ENCODE data around the gene ZNF629. TPM values are rescaled to one million over a fixed set of nuclear protein-coding genes. Genes with fewer than 3 reads are reported as not detected.

ZNF629 gene
- polyA plus RNA-seq, 1 donor from 2014 or later: 10.4 TPM

GRCh38 chr16:30805056-30805369, 18.0 kb upstream of the ZNF629 start:
- no peak for TF ChIP-seq RAD21 (conservative IDR thresholded peaks at IDR 0.05)
- H4K20me1 ChIP-seq (ENCODE audit: insufficient read depth): no peaks in the 10 kb centered on the region
- H3K79me2 ChIP-seq (replicated peaks; ENCODE audit: insufficient read depth, low read length): no peaks in the 10 kb centered on the region
- no peaks in the 10 kb centered on the region for H3K9me2 ChIP-seq (ENCODE audit: insufficient read depth, low read length)
- no peaks in the 10 kb centered on the region for H3K36me3 ChIP-seq (ENCODE audit: insufficient read depth, low read length)
- no peaks in the 10 kb centered on the region for H3K9me3 ChIP-seq (ENCODE audit: low read length)
- peak overlapping the region; percentile 85 for H3K9ac ChIP-seq (ENCODE audit: low read length)
- peak overlapping the region; percentile 71 for H3K4me3 ChIP-seq (ENCODE audit: low read length)
- peak overlapping the region; percentile 76 for H3K4me2 ChIP-seq (ENCODE audit: low read length)
- H3K27ac ChIP-seq (ENCODE audit: low read length): peak overlapping the region; percentile 81
- H3F3A ChIP-seq (ENCODE audit: insufficient read depth, low read length, poor library complexity, severe bottlenecking): no peaks in the 10 kb centered on the region
- H2AFZ ChIP-seq (ENCODE audit: low read depth, low read length): peak overlapping the region; percentile 53
- H3K27me3 ChIP-seq (ENCODE audit: insufficient read depth, low read depth, low read length): no peaks in the 10 kb centered on the region

GRCh38 chr16:30802936-30803335, 15.9 kb upstream of the ZNF629 start:
- Histone ChIP-seq H3K4me3 (ENCODE audit: low read length) (no peak overlapping the region), H2AFZ (ENCODE audit: low read depth, low read length) (no peak overlapping the region), H3K36me3 (ENCODE audit: insufficient read depth, low read length) (no peaks in the 10 kb centered on the region), H3K9ac (ENCODE audit: low read length) (no peak overlapping the region), H4K20me1 (ENCODE audit: insufficient read depth) (no peaks in the 10 kb centered on the region), H3K9me3 (ENCODE audit: low read length) (no peaks in the 10 kb centered on the region), H3F3A (ENCODE audit: insufficient read depth, low read length, poor library complexity, severe bottlenecking) (no peaks in the 10 kb centered on the region), H3K4me2 (ENCODE audit: low read length) (no peak overlapping the region), H3K79me2 (replicated peaks; ENCODE audit: insufficient read depth, low read length) (no peaks in the 10 kb centered on the region), H3K9me2 (ENCODE audit: insufficient read depth, low read length) (no peaks in the 10 kb centered on the region), H3K27ac (ENCODE audit: low read length) (no peak overlapping the region), H3K27me3 (ENCODE audit: insufficient read depth, low read depth, low read length) (no peaks in the 10 kb centered on the region)
- TF ChIP-seq EP300 (conservative IDR thresholded peaks at IDR 0.05; ENCODE audit: poor library complexity, severe bottlenecking) (no peak), EZH2 (IDR thresholded peaks at IDR 0.05; ENCODE audit: borderline replicate concordance, insufficient read depth, low read length, poor library complexity, severe bottlenecking) (no peak), CTCF (IDR thresholded peaks at IDR 0.05; ENCODE audit: poor library complexity, severe bottlenecking) (no peak), SMC3 (conservative IDR thresholded peaks at IDR 0.05; ENCODE audit: poor library complexity) (no peak), POLR2AphosphoS5 (IDR thresholded peaks at IDR 0.05) (no peak), RAD21 (conservative IDR thresholded peaks at IDR 0.05) (no peak), TAF1 (IDR thresholded peaks at IDR 0.05; ENCODE audit: low read depth) (no peak), MXI1 (conservative IDR thresholded peaks at IDR 0.05; ENCODE audit: poor library complexity, severe bottlenecking) (no peak), REST (IDR thresholded peaks at IDR 0.05; ENCODE audit: borderline replicate concordance) (no peak)
